GM12878 (cell line): ENCODE results near the gene WSCD2. TPM values are rescaled to one million over a fixed set of nuclear protein-coding genes. Genes with fewer than 3 reads are reported as not detected.

ENCODE experiments used
- ATAC-seq: fragments of 200-7000 bp; cut with Tn5 transposase; 3 replicates; pipeline ENCODE4 v1.9.1; 2020; ENCODE audit warnings: mild to moderate bottlenecking, moderate library complexity
- BruUV-seq: library from RNA; stranded (reverse); fragments of 400-500 nt; replicated peaks from 2 replicates; lab custom pipeline; 2021; lab: Mats Ljungman, UMichigan
- CTCF ChIA-PET: fragments of 300-600 bp; sonication (Branson Sonifier 250); formaldehyde crosslinking; extraction: SDS; loops from one replicate; lab custom pipeline; 2021; ENCODE audit warnings: inconsistent platforms; lab: Yijun Ruan, JAX
- POLR2A ChIA-PET: fragments of 350-600 bp; formaldehyde crosslinking; extraction: SDS; loops from one replicate; lab custom pipeline; 2021; ENCODE audit warnings: inconsistent platforms; lab: Charles Lee
- RAD21 ChIA-PET: fragments of 300-600 bp; sonication (Branson Sonifier 250); formaldehyde crosslinking; loops from one replicate; lab custom pipeline; 2023; ENCODE audit warnings: antibody characterized with exemption; ENCODE audit not compliant: unreplicated experiment; lab: Charles Lee
- SMC1A ChIA-PET: fragments of 300-600 bp; sonication (Branson Sonifier 250); formaldehyde crosslinking; loops from one replicate; lab custom pipeline; 2023; ENCODE audit not compliant: unreplicated experiment, uncharacterized antibody; lab: Charles Lee
- DNase-seq: peaks from one replicate; pipeline ENCODE4 v3.0.0-alpha.2; 2011; ENCODE audit warnings: low read depth, low spot score
- FAIRE-seq: peaks from 3 replicates; lab custom pipeline; 2011; peaks lifted over from hg19 to GRCh38; lab: Jason Lieb, UNC
- H2AFZ ChIP-seq: 2 replicates; pipeline ENCODE4 v1.6.0; 2011; ENCODE audit warnings: low read depth, low read length, control low read depth; ENCODE audit not compliant: control insufficient read depth
- H3K27ac ChIP-seq: 2 replicates; pipeline ENCODE4 v1.5.1; 2011; ENCODE audit warnings: control low read depth; ENCODE audit not compliant: control insufficient read depth, insufficient read depth
- H3K27me3 ChIP-seq, 2 experiments: replicated peaks in 1 of 2; 2 replicates each; pipeline versions ENCODE4 v1.6.0 to v1.6.1; 2011; ENCODE audit warnings: low read length in 1 of 2; ENCODE audit not compliant: control insufficient read depth in 2 of 2, insufficient read depth in 2 of 2
- H3K36me3 ChIP-seq, 2 experiments: 2 replicates each; pipeline ENCODE4 v1.5.1; 2011; ENCODE audit warnings: low read length in 1 of 2; ENCODE audit not compliant: control insufficient read depth in 2 of 2, insufficient read depth in 2 of 2
- H3K4me1 ChIP-seq: 2 replicates; pipeline ENCODE4 v1.6.1; 2011; ENCODE audit warnings: mild to moderate bottlenecking, low read length, moderate library complexity, mixed read lengths; ENCODE audit not compliant: control insufficient read depth, insufficient read depth
- H3K4me2 ChIP-seq: 2 replicates; pipeline ENCODE4 v1.6.0; 2011; ENCODE audit warnings: control low read depth; ENCODE audit not compliant: control insufficient read depth, insufficient read depth
- H3K4me3 ChIP-seq: fragments of 200-600 bp; sonication (generic); 2 replicates; pipeline ENCODE4 v1.5.1; 2016
- H3K79me2 ChIP-seq: 2 replicates; pipeline ENCODE4 v1.6.0; 2011; ENCODE audit warnings: low read length; ENCODE audit not compliant: control insufficient read depth, insufficient read depth
- H3K9ac ChIP-seq: 2 replicates; pipeline ENCODE4 v1.8.0; 2011; ENCODE audit warnings: low read length, control low read depth, mixed read lengths; ENCODE audit not compliant: control insufficient read depth, insufficient read depth
- H3K9me3 ChIP-seq: replicated peaks from 3 replicates; pipeline ENCODE4 v1.5.1; 2011; ENCODE audit warnings: mild to moderate bottlenecking, low read length; ENCODE audit not compliant: control insufficient read depth, insufficient read depth
- H4K20me1 ChIP-seq: 2 replicates; pipeline ENCODE4 v1.6.0; 2011; ENCODE audit not compliant: control insufficient read depth, insufficient read depth
- ETV6 ChIP-seq, 2 experiments: fragments of 450-650 bp in 1 of 2; IDR thresholded peaks in 1 of 2; conservative IDR thresholded peaks in 1 of 2; 2 replicates each; pipeline ENCODE4 v1.6.1; 2014; ENCODE audit warnings: antibody characterized with exemption in 1 of 2, borderline replicate concordance in 1 of 2, low read depth in 1 of 2, mild to moderate bottlenecking in 1 of 2, moderate library complexity in 1 of 2
- RCOR1 ChIP-seq: conservative IDR thresholded peaks from 2 replicates; pipeline ENCODE4 v1.6.1; 2012; ENCODE audit warnings: low read depth, low read length, improper control_type of control experiment
- ZBED1 ChIP-seq: IDR thresholded peaks from 2 replicates; pipeline ENCODE4 v1.6.1; 2016; ENCODE audit warnings: borderline replicate concordance
- WGBS: methylation state at CpG from one replicate; pipeline ENCODE4 v1.1.6; 2016; ENCODE audit warnings: low lambda C conversion rate; ENCODE audit not compliant: insufficient replicate concordance, insufficient coverage; ENCODE audit errors: missing lambda C conversion rate; 5-methylcytosine and 5-hydroxymethylcytosine counted together
- in situ Hi-C: fragments of 300-500 bp; cut with MboI; formaldehyde crosslinking; loops from 9 replicates; pipeline ENCODE4 v1.14.3; 2018; ENCODE audit warnings: mixed read lengths
- intact Hi-C: fragments of 100-400 bp; cut with micrococcal nuclease; formaldehyde crosslinking; loops from one replicate; pipeline ENCODE4 v1.14.2; 2022; ENCODE audit not compliant: unreplicated experiment
- polyA plus RNA-seq, 11 experiments: library from polyadenylated mRNA; depleted of rRNA in 4 of 11; unstranded in 6 of 11; stranded (reverse) in 5 of 11; fragments of >200 nt; fragmentation: Nextera tagmentation in 4 of 11; fragmentation: Illumina TruSeq in 1 of 11; extraction: Ambion mirVana in 4 of 11; extraction: Trizol in 1 of 11; gene quantifications; 1 replicate in 1 of 11; 2 replicates in 10 of 11; pipeline versions ENCODE4 v1.2.1 to v1.2.3, GENCODE V29; 2011 to 2016; ENCODE audit warnings: inconsistent platforms in 2 of 11, missing spikeins in 2 of 11, low read depth in 1 of 11
- total RNA-seq, 4 experiments: library from RNA; depleted of rRNA in 3 of 4; stranded (reverse); fragments of >200 nt in 3 of 4; fragmentation: Illumina TruSeq in 1 of 4; extraction: Trizol in 1 of 4; gene quantifications; 2 replicates each; pipeline versions ENCODE4 v1.2.1 to v1.2.3, GENCODE V29; 2013 to 2021
- TF ChIP-seq, protein P1 (sequence below): fragments of 450-650 bp; IDR thresholded peaks from 2 replicates; pipeline ENCODE4 v1.6.1; 2016; ENCODE audit warnings: mild to moderate bottlenecking

Gene WSCD2
- total and polyA plus RNA-seq, 10 of the 15 experiments (the other 5 are each of a cell fraction or from before 2014, with no cell fraction given) = 0.41 TPM; not detected in 9

DNA sequence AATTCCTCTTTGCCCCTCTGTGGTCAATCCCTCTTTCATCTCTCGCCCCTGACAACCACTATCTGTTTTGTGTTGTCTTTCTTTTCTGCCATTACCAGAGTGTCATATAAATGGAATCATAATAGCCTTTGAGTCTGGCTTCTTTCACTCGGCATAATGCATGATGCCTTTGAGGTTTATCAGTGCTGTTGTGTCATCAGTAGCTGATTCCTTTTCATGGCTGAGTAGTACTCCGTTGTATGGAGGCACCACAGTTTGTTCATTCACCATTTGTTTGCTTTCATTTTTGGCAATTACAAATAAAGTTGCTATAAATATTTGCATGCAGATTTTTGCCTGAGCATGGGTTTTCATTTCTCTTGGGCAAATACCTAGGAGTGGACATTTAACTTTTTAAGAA, 47.2 kb downstream of the WSCD2 start:
- Histone ChIP-seq H3K4me2 (no peak overlapping the region), H3K9ac (no peak overlapping the region), H3K27ac (no peak overlapping the region), H2AFZ (no peak overlapping the region), H3K4me1 (peaks cover 7% of the 10 kb centered on the region), H3K79me2 (no peaks in the 10 kb centered on the region), H3K9me3 (no peaks in the 10 kb centered on the region; the same call in 2 of the 3 replicates), H3K27me3 (no peaks in the 10 kb centered on the region), H3K36me3 (no peaks in the 10 kb centered on the region), H4K20me1 (no peaks in the 10 kb centered on the region), H3K4me3 (no peak overlapping the region)
- intact Hi-C loops = no loop called here
- FAIRE-seq (no peak), ATAC-seq (no peak), DNase-seq (no peak)
- in situ Hi-C loops = no loop called here
- TF ChIP-seq ZBED1 = no peak
- no peak for TF ChIP-seq ETV6 (conservative IDR thresholded peaks at IDR 0.05 in 1 of 2, IDR thresholded peaks at IDR 0.05 in 1 of 2; ENCODE audit: borderline replicate concordance in 1 of 2, low read depth in 1 of 2)
- POLR2A ChIA-PET = no interaction called here
- SMC1A ChIA-PET = no interaction called here
- RAD21 ChIA-PET = no interaction called here
- CTCF ChIA-PET = no interaction called here
- 52% methylated on average over 3 of the region's 3 CpGs for WGBS
- BruUV-seq = no TSS peak

DNA sequence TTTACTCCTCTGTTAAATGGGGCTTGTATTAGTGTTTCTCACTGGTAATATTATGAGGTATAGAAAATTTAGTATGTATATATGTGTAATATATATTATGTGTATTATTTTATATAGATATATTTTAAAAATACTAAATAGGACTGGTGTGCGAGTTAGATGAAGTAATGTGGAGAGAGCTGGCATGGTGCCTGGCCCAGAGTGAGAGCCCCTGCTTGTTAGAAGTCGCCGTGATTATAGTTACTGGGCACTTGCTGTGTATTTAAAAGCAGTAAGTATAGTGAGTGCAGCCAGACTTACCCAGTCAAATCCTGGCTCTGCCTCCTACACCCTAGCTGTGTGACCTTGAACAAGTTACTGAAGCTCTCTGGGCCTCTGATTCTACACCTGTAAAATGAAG, 48.0 kb downstream of the WSCD2 start:
- no peak for TF ChIP-seq RCOR1
- TF ChIP-seq, protein P1, sequence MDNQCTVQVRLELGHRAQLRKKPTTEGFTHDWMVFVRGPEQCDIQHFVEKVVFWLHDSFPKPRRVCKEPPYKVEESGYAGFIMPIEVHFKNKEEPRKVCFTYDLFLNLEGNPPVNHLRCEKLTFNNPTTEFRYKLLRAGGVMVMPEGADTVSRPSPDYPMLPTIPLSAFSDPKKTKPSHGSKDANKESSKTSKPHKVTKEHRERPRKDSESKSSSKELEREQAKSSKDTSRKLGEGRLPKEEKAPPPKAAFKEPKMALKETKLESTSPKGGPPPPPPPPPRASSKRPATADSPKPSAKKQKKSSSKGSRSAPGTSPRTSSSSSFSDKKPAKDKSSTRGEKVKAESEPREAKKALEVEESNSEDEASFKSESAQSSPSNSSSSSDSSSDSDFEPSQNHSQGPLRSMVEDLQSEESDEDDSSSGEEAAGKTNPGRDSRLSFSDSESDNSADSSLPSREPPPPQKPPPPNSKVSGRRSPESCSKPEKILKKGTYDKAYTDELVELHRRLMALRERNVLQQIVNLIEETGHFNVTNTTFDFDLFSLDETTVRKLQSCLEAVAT = no peak
- H3K4me2 ChIP-seq = no peak overlapping the region
- peaks cover 7% of the 10 kb centered on the region for H3K4me1 ChIP-seq
- FAIRE-seq (no peak), ATAC-seq (no peak), DNase-seq (no peak)
- no peaks in the 10 kb centered on the region for H3K79me2 ChIP-seq
- H4K20me1 ChIP-seq = no peaks in the 10 kb centered on the region
- H3K4me3 ChIP-seq = no peak overlapping the region
- ChIA-PET CTCF (interaction anchor here (0.8 kb wide), 1 partner anchor 18 kb away, joined by 3 read pairs; no protein-coding TSS in a partner anchor), SMC1A (interaction anchor here (1.0 kb wide), 1 partner anchor 184 kb away, joined by 3 read pairs; no protein-coding TSS in a partner anchor), RAD21 (no interaction called here), POLR2A (no interaction called here)
- H3K9me3 ChIP-seq = no peaks in the 10 kb centered on the region; the same call in 2 of the 3 replicates
- H2AFZ ChIP-seq = no peak overlapping the region
- in situ Hi-C loops (no loop called here), intact Hi-C loops (no loop called here)
- no peak overlapping the region for H3K27ac ChIP-seq
- BruUV-seq = no TSS peak
- no peak overlapping the region for H3K9ac ChIP-seq
- 55% methylated on average over 3 of the region's 3 CpGs for WGBS
- no peaks in the 10 kb centered on the region for H3K27me3 ChIP-seq
- no peaks in the 10 kb centered on the region for H3K36me3 ChIP-seq
